Stomach (tissue), 4 donors: Measurements from ENCODE around the gene KLLN.

ENCODE experiments used
- EP300 ChIP-seq: sonication (generic); formaldehyde crosslinking; IDR thresholded peaks from one replicate; pipeline ENCODE4 v1.6.1; 2017; ENCODE audit warnings: antibody characterized with exemption
- POLR2A ChIP-seq, 4 donors: fragments of 450-650 bp; IDR thresholded peaks; one replicate each; pipeline ENCODE4 v1.6.1; 2016; ENCODE audit warnings: antibody characterized with exemption in 4 of 4, control low read depth in 2 of 4, mild to moderate bottlenecking in 1 of 4, moderate library complexity in 1 of 4
- POLR2AphosphoS5 ChIP-seq, 3 donors: sonication (generic); formaldehyde crosslinking; IDR thresholded peaks; one replicate each; pipeline ENCODE4 v1.6.1; 2016; ENCODE audit warnings: antibody characterized with exemption in 3 of 3
- TF ChIP-seq, protein P1 (sequence below), 7 experiments: fragments of 450-650 bp in 4 of 7; fragments of 200-600 bp in 3 of 7; sonication (generic) in 3 of 7; IDR thresholded peaks; one replicate each; pipeline ENCODE4 v1.5.1; 2016 to 2019; ENCODE audit warnings: antibody characterized with exemption in 7 of 7, control low read depth in 2 of 7, mild to moderate bottlenecking in 1 of 7

DNA sequence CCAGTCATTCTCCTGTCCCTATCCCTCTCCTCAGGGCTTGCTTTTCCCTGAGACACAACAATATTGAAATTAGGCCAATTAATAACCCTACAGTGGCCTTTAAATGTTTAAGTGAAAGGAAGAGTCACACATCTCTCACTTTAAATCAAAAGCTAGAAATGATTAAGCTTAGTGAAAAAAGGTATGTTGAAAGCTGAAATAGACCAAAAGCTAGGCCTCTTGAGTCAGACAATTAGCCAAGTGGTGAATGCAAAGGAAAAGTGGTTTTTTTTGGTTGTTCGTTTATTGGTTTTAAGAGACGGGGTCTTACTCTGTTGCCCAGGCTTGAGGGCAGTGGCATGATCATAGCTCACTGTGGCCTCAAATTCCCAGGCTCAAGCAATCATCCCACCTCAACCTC lies 35.7 kb downstream of the KLLN start:
- TF ChIP-seq, protein P1, sequence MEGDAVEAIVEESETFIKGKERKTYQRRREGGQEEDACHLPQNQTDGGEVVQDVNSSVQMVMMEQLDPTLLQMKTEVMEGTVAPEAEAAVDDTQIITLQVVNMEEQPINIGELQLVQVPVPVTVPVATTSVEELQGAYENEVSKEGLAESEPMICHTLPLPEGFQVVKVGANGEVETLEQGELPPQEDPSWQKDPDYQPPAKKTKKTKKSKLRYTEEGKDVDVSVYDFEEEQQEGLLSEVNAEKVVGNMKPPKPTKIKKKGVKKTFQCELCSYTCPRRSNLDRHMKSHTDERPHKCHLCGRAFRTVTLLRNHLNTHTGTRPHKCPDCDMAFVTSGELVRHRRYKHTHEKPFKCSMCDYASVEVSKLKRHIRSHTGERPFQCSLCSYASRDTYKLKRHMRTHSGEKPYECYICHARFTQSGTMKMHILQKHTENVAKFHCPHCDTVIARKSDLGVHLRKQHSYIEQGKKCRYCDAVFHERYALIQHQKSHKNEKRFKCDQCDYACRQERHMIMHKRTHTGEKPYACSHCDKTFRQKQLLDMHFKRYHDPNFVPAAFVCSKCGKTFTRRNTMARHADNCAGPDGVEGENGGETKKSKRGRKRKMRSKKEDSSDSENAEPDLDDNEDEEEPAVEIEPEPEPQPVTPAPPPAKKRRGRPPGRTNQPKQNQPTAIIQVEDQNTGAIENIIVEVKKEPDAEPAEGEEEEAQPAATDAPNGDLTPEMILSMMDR (IDR thresholded peaks at IDR 0.05), result no peak
- TF ChIP-seq POLR2AphosphoS5 (IDR thresholded peaks at IDR 0.05) (no peak), POLR2A (IDR thresholded peaks at IDR 0.05) (no peak), EP300 (no peak)
